GM12878 (cell line): ENCODE data around the gene EPHA4. TPM values are rescaled to one million over a fixed set of nuclear protein-coding genes. Genes with fewer than 3 reads are reported as not detected.

Experiments
- ATAC-seq: fragments of 200-7000 bp; cut with Tn5 transposase; 3 replicates; pipeline ENCODE4 v1.9.1; 2020; ENCODE audit warnings: mild to moderate bottlenecking, moderate library complexity
- BruUV-seq: library from RNA; stranded (reverse); fragments of 400-500 nt; replicated peaks from 2 replicates; lab custom pipeline; 2021; lab: Mats Ljungman, UMichigan
- CTCF ChIA-PET: fragments of 300-600 bp; sonication (Branson Sonifier 250); formaldehyde crosslinking; extraction: SDS; loops from one replicate; lab custom pipeline; 2021; ENCODE audit warnings: inconsistent platforms; lab: Yijun Ruan, JAX
- POLR2A ChIA-PET: fragments of 350-600 bp; formaldehyde crosslinking; extraction: SDS; loops from one replicate; lab custom pipeline; 2021; ENCODE audit warnings: inconsistent platforms; lab: Charles Lee
- RAD21 ChIA-PET: fragments of 300-600 bp; sonication (Branson Sonifier 250); formaldehyde crosslinking; loops from one replicate; lab custom pipeline; 2023; ENCODE audit warnings: antibody characterized with exemption; ENCODE audit not compliant: unreplicated experiment; lab: Charles Lee
- SMC1A ChIA-PET: fragments of 300-600 bp; sonication (Branson Sonifier 250); formaldehyde crosslinking; loops from one replicate; lab custom pipeline; 2023; ENCODE audit not compliant: unreplicated experiment, uncharacterized antibody; lab: Charles Lee
- DNase-seq: peaks from one replicate; pipeline ENCODE4 v3.0.0-alpha.2; 2011; ENCODE audit warnings: low read depth, low spot score
- FAIRE-seq: peaks from 3 replicates; lab custom pipeline; 2011; peaks lifted over from hg19 to GRCh38; lab: Jason Lieb, UNC
- H2AFZ ChIP-seq: 2 replicates; pipeline ENCODE4 v1.6.0; 2011; ENCODE audit warnings: low read depth, low read length, control low read depth; ENCODE audit not compliant: control insufficient read depth
- H3K27ac ChIP-seq: 2 replicates; pipeline ENCODE4 v1.5.1; 2011; ENCODE audit warnings: control low read depth; ENCODE audit not compliant: control insufficient read depth, insufficient read depth
- H3K27me3 ChIP-seq, 2 experiments: replicated peaks in 1 of 2; 2 replicates each; pipeline versions ENCODE4 v1.6.0 to v1.6.1; 2011; ENCODE audit warnings: low read length in 1 of 2; ENCODE audit not compliant: control insufficient read depth in 2 of 2, insufficient read depth in 2 of 2
- H3K36me3 ChIP-seq, 2 experiments: 2 replicates each; pipeline ENCODE4 v1.5.1; 2011; ENCODE audit warnings: low read length in 1 of 2; ENCODE audit not compliant: control insufficient read depth in 2 of 2, insufficient read depth in 2 of 2
- H3K4me1 ChIP-seq: 2 replicates; pipeline ENCODE4 v1.6.1; 2011; ENCODE audit warnings: mild to moderate bottlenecking, low read length, moderate library complexity, mixed read lengths; ENCODE audit not compliant: control insufficient read depth, insufficient read depth
- H3K4me2 ChIP-seq: 2 replicates; pipeline ENCODE4 v1.6.0; 2011; ENCODE audit warnings: control low read depth; ENCODE audit not compliant: control insufficient read depth, insufficient read depth
- H3K4me3 ChIP-seq: fragments of 200-600 bp; sonication (generic); 2 replicates; pipeline ENCODE4 v1.5.1; 2016
- H3K79me2 ChIP-seq: 2 replicates; pipeline ENCODE4 v1.6.0; 2011; ENCODE audit warnings: low read length; ENCODE audit not compliant: control insufficient read depth, insufficient read depth
- H3K9ac ChIP-seq: 2 replicates; pipeline ENCODE4 v1.8.0; 2011; ENCODE audit warnings: low read length, control low read depth, mixed read lengths; ENCODE audit not compliant: control insufficient read depth, insufficient read depth
- H3K9me3 ChIP-seq: replicated peaks from 3 replicates; pipeline ENCODE4 v1.5.1; 2011; ENCODE audit warnings: mild to moderate bottlenecking, low read length; ENCODE audit not compliant: control insufficient read depth, insufficient read depth
- H4K20me1 ChIP-seq: 2 replicates; pipeline ENCODE4 v1.6.0; 2011; ENCODE audit not compliant: control insufficient read depth, insufficient read depth
- BHLHE40 ChIP-seq, 2 experiments: fragments of 450-650 bp in 1 of 2; IDR thresholded peaks; 2 replicates each; pipeline ENCODE4 v1.6.1; 2011 to 2017; ENCODE audit warnings: low read depth in 2 of 2, borderline replicate concordance in 1 of 2, improper control_type of control experiment in 1 of 2, low read length in 1 of 2, mild to moderate bottlenecking in 1 of 2
- CBX5 ChIP-seq: sonication (generic); IDR thresholded peaks from 2 replicates; pipeline ENCODE4 v1.6.1; 2016; ENCODE audit warnings: low read depth, moderate library complexity, mild to moderate bottlenecking, inconsistent platforms
- CREB1 ChIP-seq: IDR thresholded peaks from 2 replicates; pipeline ENCODE4 v1.6.1; 2012; ENCODE audit warnings: low read depth, mild to moderate bottlenecking, inconsistent platforms
- IRF5 ChIP-seq: fragments of 450-650 bp; IDR thresholded peaks from 2 replicates; pipeline ENCODE4 v1.6.1; 2017; ENCODE audit warnings: borderline replicate concordance
- MEF2A ChIP-seq: IDR thresholded peaks from 2 replicates; pipeline ENCODE4 v1.6.1; 2011; ENCODE audit warnings: low read depth, mild to moderate bottlenecking, low read length, moderate library complexity; ENCODE audit not compliant: insufficient read depth
- MTA2 ChIP-seq: fragments of 450-650 bp; IDR thresholded peaks from 2 replicates; pipeline ENCODE4 v1.6.1; 2016; ENCODE audit warnings: low read depth, mild to moderate bottlenecking, moderate library complexity
- NFXL1 ChIP-seq: fragments of 450-650 bp; IDR thresholded peaks from 2 replicates; pipeline ENCODE4 v1.6.1; 2017; ENCODE audit warnings: antibody characterized with exemption, mild to moderate bottlenecking, borderline replicate concordance
- NFYB ChIP-seq: IDR thresholded peaks from 2 replicates; pipeline ENCODE4 v1.6.1; 2011; ENCODE audit warnings: low read depth, mild to moderate bottlenecking, low read length, improper control_type of control experiment, moderate library complexity; ENCODE audit not compliant: insufficient read depth
- NR2C2 ChIP-seq: IDR thresholded peaks from 2 replicates; pipeline ENCODE4 v1.6.1; 2011; ENCODE audit warnings: borderline replicate concordance, low read depth; ENCODE audit not compliant: control insufficient read depth, insufficient read length
- NRF1 ChIP-seq: conservative IDR thresholded peaks from 2 replicates; pipeline ENCODE4 v1.6.1; 2011; ENCODE audit warnings: mild to moderate bottlenecking, low read depth, low read length, improper control_type of control experiment
- RBBP5 ChIP-seq: fragments of 200-600 bp; sonication (generic); conservative IDR thresholded peaks from 2 replicates; pipeline ENCODE4 v1.6.1; 2016
- RCOR1 ChIP-seq: conservative IDR thresholded peaks from 2 replicates; pipeline ENCODE4 v1.6.1; 2012; ENCODE audit warnings: low read depth, low read length, improper control_type of control experiment
- SMARCA5 ChIP-seq: fragments of 450-650 bp; IDR thresholded peaks from 2 replicates; pipeline ENCODE4 v1.6.1; 2017; ENCODE audit warnings: mild to moderate bottlenecking
- SMC3 ChIP-seq: IDR thresholded peaks from 2 replicates; pipeline ENCODE4 v1.6.1; 2011; ENCODE audit warnings: low read length, improper control_type of control experiment, borderline replicate concordance
- SPI1 ChIP-seq: IDR thresholded peaks from 2 replicates; pipeline ENCODE4 v1.6.1; 2011; ENCODE audit warnings: low read depth, mild to moderate bottlenecking, low read length, moderate library complexity, borderline replicate concordance; ENCODE audit not compliant: insufficient read depth
- SREBF2 ChIP-seq: IDR thresholded peaks from 2 replicates; pipeline ENCODE4 v1.6.1; 2012; ENCODE audit warnings: mild to moderate bottlenecking, low read length
- YY1 ChIP-seq: IDR thresholded peaks from 2 replicates; pipeline ENCODE4 v1.6.1; 2011; ENCODE audit warnings: low read depth, mild to moderate bottlenecking, low read length
- WGBS: methylation state at CpG from one replicate; pipeline ENCODE4 v1.1.6; 2016; ENCODE audit warnings: low lambda C conversion rate; ENCODE audit not compliant: insufficient replicate concordance, insufficient coverage; ENCODE audit errors: missing lambda C conversion rate; 5-methylcytosine and 5-hydroxymethylcytosine counted together
- in situ Hi-C: fragments of 300-500 bp; cut with MboI; formaldehyde crosslinking; loops from 9 replicates; pipeline ENCODE4 v1.14.3; 2018; ENCODE audit warnings: mixed read lengths
- intact Hi-C: fragments of 100-400 bp; cut with micrococcal nuclease; formaldehyde crosslinking; loops from one replicate; pipeline ENCODE4 v1.14.2; 2022; ENCODE audit not compliant: unreplicated experiment
- polyA plus RNA-seq, 11 experiments: library from polyadenylated mRNA; depleted of rRNA in 4 of 11; unstranded in 6 of 11; stranded (reverse) in 5 of 11; fragments of >200 nt; fragmentation: Nextera tagmentation in 4 of 11; fragmentation: Illumina TruSeq in 1 of 11; extraction: Ambion mirVana in 4 of 11; extraction: Trizol in 1 of 11; gene quantifications; 1 replicate in 1 of 11; 2 replicates in 10 of 11; pipeline versions ENCODE4 v1.2.1 to v1.2.3, GENCODE V29; 2011 to 2016; ENCODE audit warnings: inconsistent platforms in 2 of 11, missing spikeins in 2 of 11, low read depth in 1 of 11
- total RNA-seq, 4 experiments: library from RNA; depleted of rRNA in 3 of 4; stranded (reverse); fragments of >200 nt in 3 of 4; fragmentation: Illumina TruSeq in 1 of 4; extraction: Trizol in 1 of 4; gene quantifications; 2 replicates each; pipeline versions ENCODE4 v1.2.1 to v1.2.3, GENCODE V29; 2013 to 2021
- TF ChIP-seq, protein P1 (sequence below): IDR thresholded peaks from 2 replicates; pipeline ENCODE4 v1.6.1; 2012; ENCODE audit warnings: low read depth, low read length, improper control_type of control experiment

EPHA4 gene
- total and polyA plus RNA-seq, 10 of the 15 experiments (the other 5 are each of a cell fraction or from before 2014, with no cell fraction given): 0.06 to 1.5 (median 0.33) TPM; not detected in 1

DNA sequence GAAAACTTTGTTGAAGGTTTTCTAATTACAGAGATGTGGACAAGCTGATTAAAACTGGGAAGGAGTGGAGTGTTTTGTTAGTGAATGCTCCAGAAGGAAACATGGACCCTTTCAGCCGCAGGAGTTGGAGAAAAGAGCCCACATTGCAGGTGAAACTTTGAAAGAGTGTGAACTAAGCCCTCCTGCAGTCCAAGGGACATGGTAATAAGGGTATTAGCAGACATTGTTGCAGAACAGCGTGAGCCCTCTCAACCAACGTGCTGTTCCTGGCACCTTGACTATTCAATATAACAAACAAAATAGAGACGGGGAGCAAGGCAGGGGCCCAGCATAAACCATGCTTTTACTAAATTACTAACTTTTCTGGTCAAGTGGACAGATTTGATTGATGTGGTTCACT lies 122.7 kb downstream of the EPHA4 start:
- H2AFZ ChIP-seq: no peak overlapping the region
- H3K9ac ChIP-seq: no peak overlapping the region
- FAIRE-seq: no peak
- no peak for DNase-seq
- no peak overlapping the region for H3K4me2 ChIP-seq
- TF ChIP-seq CBX5 (no peak), MEF2A (no peak), MTA2 (no peak), SMC3 (no peak), NR2C2 (no peak), SREBF2 (no peak), NFYB (no peak), CREB1 (no peak), SPI1 (no peak), RBBP5 (no peak), BHLHE40 (IDR thresholded peaks at IDR 0.05; ENCODE audit: borderline replicate concordance in 1 of 2, low read depth in 2 of 2, low read length in 1 of 2) (no peak), RCOR1 (no peak), YY1 (no peak), NFXL1 (no peak), NRF1 (no peak), IRF5 (no peak), SMARCA5 (no peak)
- TF ChIP-seq, protein P1, sequence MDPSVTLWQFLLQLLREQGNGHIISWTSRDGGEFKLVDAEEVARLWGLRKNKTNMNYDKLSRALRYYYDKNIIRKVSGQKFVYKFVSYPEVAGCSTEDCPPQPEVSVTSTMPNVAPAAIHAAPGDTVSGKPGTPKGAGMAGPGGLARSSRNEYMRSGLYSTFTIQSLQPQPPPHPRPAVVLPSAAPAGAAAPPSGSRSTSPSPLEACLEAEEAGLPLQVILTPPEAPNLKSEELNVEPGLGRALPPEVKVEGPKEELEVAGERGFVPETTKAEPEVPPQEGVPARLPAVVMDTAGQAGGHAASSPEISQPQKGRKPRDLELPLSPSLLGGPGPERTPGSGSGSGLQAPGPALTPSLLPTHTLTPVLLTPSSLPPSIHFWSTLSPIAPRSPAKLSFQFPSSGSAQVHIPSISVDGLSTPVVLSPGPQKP: no peak
- TF ChIP-seq, all 136 proteins: peak for 0
- CTCF ChIA-PET: no interaction called here
- no peak for ATAC-seq
- H3K4me1 ChIP-seq: no peaks in the 10 kb centered on the region
- no peaks in the 10 kb centered on the region for H3K27me3 ChIP-seq
- H3K4me3 ChIP-seq: no peak overlapping the region
- in situ Hi-C loops (no loop called here), intact Hi-C loops (no loop called here)
- H3K27ac ChIP-seq: no peak overlapping the region
- POLR2A ChIA-PET: no interaction called here
- H4K20me1 ChIP-seq: no peaks in the 10 kb centered on the region
- WGBS: 25% methylated on average over 4 of the region's 4 CpGs
- H3K79me2 ChIP-seq: no peaks in the 10 kb centered on the region
- SMC1A ChIA-PET: interaction anchor here (1.0 kb wide), 1 partner anchor 33 kb away, joined by 3 read pairs; no protein-coding TSS in a partner anchor
- H3K36me3 ChIP-seq: no peaks in the 10 kb centered on the region
- H3K9me3 ChIP-seq: no peaks in the 10 kb centered on the region
- BruUV-seq: no TSS peak
- RAD21 ChIA-PET: no interaction called here
